GM20000 (cell line): ENCODE measurements around the gene ATP10D.
"Not testable (repeated sequence)": the region's sequence is repeated elsewhere in the genome, so short reads cannot be mapped to it uniquely, and the experiment has no call there.

Experiments used
- DNase-seq: peaks from one replicate; pipeline ENCODE4 v3.0.0; 2012; ENCODE audit warnings: low spot score
- CTCF ChIP-seq: IDR thresholded peaks from 2 replicates; pipeline ENCODE4 v1.5.1; 2012; ENCODE audit warnings: mild to moderate bottlenecking, control low read depth; ENCODE audit errors: extremely low read depth, missing control alignments

Gene ATP10D

DNA sequence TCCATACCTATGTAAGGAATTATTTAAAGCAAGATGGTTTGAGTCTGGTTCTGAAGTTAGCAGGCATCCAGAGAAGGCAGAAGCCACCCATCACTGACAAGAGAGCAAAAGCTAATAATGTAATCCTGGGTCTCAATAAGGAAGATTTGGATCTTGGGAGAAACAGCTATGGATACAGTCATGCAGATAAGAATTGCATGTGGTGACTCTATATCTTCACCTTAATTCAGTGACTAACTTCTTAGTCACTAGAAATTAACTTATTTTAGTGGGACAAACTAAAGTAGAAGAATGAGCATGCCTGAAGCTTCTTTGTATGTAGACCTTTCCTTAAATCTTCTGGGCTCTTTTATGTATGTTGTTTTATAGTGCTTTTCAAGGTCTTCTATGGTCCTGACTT lies 66.6 kb downstream of the ATP10D start:
- no peak for DNase-seq
- TF ChIP-seq CTCF, result no peak

- no peak for DNase-seq
- no peak for TF ChIP-seq CTCF
Observed at GRCh38 chr4:47553329-47554125, 68.5 kb downstream of the ATP10D start.

DNA sequence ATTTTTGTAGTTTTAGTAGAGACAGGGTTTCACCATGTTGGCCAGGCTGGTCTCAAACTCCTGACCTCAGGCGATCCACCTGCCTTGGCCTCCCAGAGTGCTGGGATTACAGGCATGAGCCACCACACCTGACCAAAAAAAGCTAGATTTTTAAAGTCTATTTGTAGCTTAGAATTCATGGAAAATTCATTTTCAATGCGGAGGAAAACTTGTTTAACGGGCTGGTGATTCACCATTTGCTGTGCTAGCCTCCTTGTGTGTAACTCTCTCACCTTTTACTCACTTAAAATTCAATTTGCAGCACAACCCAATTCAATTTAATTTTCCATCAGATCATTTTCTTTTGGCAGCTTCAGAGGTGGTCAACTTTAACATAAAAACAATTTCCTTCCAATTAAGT lies 70.8 kb downstream of the ATP10D start:
- not testable (repeated sequence) for DNase-seq

DNA sequence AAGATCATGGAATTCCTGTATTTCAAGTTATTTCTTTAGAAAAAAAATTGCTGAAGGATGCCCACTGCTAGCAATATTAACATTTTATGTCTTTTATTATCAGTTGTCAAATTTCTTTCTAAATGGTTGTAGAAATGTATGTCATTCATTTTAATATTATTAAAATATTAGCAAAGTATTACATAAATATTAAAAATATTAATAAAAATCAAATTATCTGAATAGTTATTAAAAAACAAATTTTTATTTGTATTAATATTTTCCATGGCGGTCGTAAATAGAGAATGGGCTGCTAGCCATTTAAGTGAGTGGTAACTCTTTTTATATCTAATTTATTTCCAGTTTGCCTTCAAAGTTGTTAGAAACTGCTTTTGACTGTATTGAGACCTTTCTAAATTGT lies 72.2 kb downstream of the ATP10D start:
- TF ChIP-seq CTCF, result no peak
- no peak for DNase-seq

GRCh38 chr4:47560682-47561081 lies 75.6 kb downstream of the ATP10D start:
- DNase-seq, result no peak
- no peak for TF ChIP-seq CTCF

DNA sequence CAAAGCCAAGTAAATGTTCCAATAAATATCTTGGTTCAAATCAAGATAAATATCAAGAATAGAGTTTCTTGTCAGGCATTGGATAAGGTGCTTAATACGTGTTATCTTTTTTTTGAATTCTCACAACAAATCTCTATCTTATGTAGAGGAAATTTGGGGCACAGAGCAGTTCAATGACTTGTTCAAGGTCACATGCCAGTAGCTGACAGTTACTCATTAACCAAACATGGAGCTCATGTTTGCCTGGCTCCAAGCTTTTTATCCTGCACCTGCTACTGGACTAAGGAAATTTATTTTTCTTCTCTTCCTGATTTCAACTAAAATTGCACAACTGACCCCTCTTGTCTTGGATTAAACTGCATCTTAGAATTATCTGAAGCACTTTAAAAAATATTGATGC lies 76.3 kb downstream of the ATP10D start:
- no peak for DNase-seq
- TF ChIP-seq CTCF, result no peak

DNA sequence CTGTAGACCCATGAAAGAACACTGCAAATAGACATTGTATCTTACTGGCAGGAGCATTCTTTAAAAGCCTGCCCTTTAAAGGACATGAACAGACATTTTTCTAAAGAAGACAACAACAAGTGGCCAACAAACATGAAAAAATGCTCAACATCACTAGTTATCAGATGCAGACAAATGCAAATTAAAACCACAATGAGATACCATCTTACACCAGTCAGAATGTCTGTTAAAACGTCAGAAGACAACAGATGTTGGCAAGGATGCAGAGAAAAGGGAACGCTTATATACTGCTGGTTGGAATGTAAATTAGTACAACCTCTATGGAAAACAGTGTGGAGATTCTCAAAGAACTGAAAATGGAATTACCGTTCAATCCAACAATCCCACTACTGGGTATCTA lies 77.2 kb downstream of the ATP10D start:
- no peak for DNase-seq

More for the DNA sequence above, 77.2 kb downstream of the ATP10D start:
- TF ChIP-seq CTCF, result no peak
